Measurements from ENCODE around the gene ALDH6A1.

DNA sequence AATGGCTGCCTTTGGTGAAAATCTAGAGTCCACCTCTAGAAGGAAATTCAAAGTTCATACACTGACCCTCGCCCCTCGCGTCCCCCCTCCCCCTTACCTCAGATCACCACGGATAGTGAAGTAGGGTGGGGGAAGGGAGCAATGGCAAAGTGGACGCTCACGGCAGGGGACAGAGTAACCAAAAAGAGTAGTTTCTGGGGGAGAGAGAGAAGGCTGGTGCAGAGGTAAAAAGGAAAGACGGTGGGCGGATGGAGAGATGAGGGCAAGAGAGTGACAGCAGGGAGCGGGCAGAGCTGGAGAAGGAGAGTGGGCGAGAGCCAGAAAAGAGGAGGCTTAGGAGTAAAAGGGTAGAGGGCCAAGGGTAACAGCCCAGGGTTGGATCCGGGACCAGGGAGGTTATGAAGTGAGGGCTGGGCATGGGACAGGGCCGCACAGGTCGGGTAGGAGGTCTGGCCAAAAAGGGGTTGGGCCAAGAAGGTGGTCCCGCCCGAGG is 423 bp downstream of the ALDH6A1 start:
- TF ChIP-seq ZNF263 (CRISPR knock-in tag; IDR thresholded peaks at IDR 0.05) (no peak), MXD4 (CRISPR knock-in tag; IDR thresholded peaks at IDR 0.05) (no peak), CHD4 (IDR thresholded peaks at IDR 0.05; ENCODE audit: borderline replicate concordance, low read length) (no peak), HDAC2 (CRISPR knock-in tag; IDR thresholded peaks at IDR 0.05) (no peak), ZFP37 (CRISPR knock-in tag; IDR thresholded peaks at IDR 0.05; ENCODE audit: borderline replicate concordance) (no peak), AHR (CRISPR knock-in tag; IDR thresholded peaks at IDR 0.05) (no peak), MXI1 (IDR thresholded peaks at IDR 0.05; ENCODE audit: borderline replicate concordance, low read depth, low read length) (no peak), TAF1 (CRISPR knock-in tag; IDR thresholded peaks at IDR 0.05) (no peak), YY1 (IDR thresholded peaks at IDR 0.05; ENCODE audit: insufficient read depth, insufficient replicate concordance, low read depth, low read length) (peak; percentile 45), MYNN (CRISPR knock-in tag; IDR thresholded peaks at IDR 0.05; ENCODE audit: low read depth) (no peak), ZNF891 (CRISPR knock-in tag; IDR thresholded peaks at IDR 0.05) (peak; percentile 75; the same call in 1 of the 2 replicates)
- TF ChIP-seq, protein P1, sequence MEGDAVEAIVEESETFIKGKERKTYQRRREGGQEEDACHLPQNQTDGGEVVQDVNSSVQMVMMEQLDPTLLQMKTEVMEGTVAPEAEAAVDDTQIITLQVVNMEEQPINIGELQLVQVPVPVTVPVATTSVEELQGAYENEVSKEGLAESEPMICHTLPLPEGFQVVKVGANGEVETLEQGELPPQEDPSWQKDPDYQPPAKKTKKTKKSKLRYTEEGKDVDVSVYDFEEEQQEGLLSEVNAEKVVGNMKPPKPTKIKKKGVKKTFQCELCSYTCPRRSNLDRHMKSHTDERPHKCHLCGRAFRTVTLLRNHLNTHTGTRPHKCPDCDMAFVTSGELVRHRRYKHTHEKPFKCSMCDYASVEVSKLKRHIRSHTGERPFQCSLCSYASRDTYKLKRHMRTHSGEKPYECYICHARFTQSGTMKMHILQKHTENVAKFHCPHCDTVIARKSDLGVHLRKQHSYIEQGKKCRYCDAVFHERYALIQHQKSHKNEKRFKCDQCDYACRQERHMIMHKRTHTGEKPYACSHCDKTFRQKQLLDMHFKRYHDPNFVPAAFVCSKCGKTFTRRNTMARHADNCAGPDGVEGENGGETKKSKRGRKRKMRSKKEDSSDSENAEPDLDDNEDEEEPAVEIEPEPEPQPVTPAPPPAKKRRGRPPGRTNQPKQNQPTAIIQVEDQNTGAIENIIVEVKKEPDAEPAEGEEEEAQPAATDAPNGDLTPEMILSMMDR (CRISPR knock-in tag; IDR thresholded peaks at IDR 0.05) = no peak
- TF ChIP-seq, protein P2, sequence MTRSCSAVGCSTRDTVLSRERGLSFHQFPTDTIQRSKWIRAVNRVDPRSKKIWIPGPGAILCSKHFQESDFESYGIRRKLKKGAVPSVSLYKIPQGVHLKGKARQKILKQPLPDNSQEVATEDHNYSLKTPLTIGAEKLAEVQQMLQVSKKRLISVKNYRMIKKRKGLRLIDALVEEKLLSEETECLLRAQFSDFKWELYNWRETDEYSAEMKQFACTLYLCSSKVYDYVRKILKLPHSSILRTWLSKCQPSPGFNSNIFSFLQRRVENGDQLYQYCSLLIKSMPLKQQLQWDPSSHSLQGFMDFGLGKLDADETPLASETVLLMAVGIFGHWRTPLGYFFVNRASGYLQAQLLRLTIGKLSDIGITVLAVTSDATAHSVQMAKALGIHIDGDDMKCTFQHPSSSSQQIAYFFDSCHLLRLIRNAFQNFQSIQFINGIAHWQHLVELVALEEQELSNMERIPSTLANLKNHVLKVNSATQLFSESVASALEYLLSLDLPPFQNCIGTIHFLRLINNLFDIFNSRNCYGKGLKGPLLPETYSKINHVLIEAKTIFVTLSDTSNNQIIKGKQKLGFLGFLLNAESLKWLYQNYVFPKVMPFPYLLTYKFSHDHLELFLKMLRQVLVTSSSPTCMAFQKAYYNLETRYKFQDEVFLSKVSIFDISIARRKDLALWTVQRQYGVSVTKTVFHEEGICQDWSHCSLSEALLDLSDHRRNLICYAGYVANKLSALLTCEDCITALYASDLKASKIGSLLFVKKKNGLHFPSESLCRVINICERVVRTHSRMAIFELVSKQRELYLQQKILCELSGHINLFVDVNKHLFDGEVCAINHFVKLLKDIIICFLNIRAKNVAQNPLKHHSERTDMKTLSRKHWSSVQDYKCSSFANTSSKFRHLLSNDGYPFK (CRISPR knock-in tag; IDR thresholded peaks at IDR 0.05; ENCODE audit: borderline replicate concordance) = no peak
- TF ChIP-seq, protein P3, sequence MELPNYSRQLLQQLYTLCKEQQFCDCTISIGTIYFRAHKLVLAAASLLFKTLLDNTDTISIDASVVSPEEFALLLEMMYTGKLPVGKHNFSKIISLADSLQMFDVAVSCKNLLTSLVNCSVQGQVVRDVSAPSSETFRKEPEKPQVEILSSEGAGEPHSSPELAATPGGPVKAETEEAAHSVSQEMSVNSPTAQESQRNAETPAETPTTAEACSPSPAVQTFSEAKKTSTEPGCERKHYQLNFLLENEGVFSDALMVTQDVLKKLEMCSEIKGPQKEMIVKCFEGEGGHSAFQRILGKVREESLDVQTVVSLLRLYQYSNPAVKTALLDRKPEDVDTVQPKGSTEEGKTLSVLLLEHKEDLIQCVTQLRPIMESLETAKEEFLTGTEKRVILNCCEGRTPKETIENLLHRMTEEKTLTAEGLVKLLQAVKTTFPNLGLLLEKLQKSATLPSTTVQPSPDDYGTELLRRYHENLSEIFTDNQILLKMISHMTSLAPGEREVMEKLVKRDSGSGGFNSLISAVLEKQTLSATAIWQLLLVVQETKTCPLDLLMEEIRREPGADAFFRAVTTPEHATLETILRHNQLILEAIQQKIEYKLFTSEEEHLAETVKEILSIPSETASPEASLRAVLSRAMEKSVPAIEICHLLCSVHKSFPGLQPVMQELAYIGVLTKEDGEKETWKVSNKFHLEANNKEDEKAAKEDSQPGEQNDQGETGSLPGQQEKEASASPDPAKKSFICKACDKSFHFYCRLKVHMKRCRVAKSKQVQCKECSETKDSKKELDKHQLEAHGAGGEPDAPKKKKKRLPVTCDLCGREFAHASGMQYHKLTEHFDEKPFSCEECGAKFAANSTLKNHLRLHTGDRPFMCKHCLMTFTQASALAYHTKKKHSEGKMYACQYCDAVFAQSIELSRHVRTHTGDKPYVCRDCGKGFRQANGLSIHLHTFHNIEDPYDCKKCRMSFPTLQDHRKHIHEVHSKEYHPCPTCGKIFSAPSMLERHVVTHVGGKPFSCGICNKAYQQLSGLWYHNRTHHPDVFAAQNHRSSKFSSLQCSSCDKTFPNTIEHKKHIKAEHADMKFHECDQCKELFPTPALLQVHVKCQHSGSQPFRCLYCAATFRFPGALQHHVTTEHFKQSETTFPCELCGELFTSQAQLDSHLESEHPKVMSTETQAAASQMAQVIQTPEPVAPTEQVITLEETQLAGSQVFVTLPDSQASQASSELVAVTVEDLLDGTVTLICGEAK (IDR thresholded peaks at IDR 0.05) = no peak
- TF ChIP-seq, protein P3 (CRISPR knock-in tag; IDR thresholded peaks at IDR 0.05) = 0 out of 2 replicates have a peak, but pooled peaks have one; percentile 46

Data from HepG2 (cell line).